GM18907 (cell line): ENCODE results near the gene ZBTB9.
A peak's percentile ranks its signal among the peaks of the same experiment; 100 is the strongest.

ENCODE experiments used
- ATAC-seq: cut with Tn5 transposase; IDR thresholded peaks from one replicate; pipeline ENCODE4 v1.9.1; 2021; ENCODE audit warnings: mild to moderate bottlenecking, moderate library complexity; ENCODE audit not compliant: unreplicated experiment

Gene ZBTB9, protein sequence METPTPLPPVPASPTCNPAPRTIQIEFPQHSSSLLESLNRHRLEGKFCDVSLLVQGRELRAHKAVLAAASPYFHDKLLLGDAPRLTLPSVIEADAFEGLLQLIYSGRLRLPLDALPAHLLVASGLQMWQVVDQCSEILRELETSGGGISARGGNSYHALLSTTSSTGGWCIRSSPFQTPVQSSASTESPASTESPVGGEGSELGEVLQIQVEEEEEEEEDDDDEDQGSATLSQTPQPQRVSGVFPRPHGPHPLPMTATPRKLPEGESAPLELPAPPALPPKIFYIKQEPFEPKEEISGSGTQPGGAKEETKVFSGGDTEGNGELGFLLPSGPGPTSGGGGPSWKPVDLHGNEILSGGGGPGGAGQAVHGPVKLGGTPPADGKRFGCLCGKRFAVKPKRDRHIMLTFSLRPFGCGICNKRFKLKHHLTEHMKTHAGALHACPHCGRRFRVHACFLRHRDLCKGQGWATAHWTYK

DNA sequence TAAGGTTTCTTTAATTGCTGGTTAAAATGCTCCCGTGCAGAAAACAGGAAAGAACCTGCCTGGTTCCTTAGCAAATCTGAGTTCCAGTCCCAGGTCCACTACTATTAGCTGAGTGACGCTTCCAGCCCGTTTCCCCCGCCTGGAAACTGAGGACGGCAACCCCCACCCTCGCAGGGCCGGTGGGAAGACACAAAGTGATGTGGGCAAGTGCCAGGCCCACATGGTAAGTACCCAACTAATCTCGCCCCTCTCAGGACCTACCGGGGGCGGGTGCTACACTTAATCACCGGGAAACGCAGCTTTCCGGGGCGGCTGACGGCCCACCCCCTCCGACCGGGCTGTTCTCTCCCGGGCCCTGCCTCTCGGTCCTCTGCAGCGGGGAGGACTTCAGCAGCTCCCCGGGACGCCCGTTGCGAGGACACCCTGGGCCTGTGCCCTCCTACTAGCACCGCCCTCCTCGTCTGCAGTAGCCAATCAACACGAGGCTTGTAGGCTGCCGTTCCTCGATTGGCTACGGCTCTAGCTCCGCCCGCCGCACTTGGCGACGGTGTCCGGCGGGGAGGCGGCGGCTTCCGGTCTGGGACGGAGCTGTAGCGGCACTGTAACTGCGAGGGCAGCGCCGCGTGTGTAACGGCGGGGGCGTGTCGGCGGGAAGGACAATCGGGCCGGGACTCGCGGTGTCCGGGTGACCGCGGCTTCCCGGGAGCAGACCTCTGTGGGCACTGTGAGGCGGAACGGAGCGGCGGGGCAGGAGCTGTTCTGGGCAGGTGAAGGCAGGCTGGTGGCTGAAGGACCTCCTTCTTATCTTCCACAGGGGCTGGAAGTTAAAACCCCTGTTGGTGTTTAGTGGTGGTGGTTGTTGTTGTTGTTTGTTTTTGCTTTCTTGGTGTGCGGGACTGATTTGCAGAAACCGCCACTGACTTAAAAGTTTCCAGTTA is at the start of gene ZBTB9:
Gene ZBTB9, plus strand, starts transcription at position 568 of the 938 bp plus-strand sequence. CDS start 525 bp downstream, outside the sequence.
- ATAC-seq: peak; percentile 94

DNA sequence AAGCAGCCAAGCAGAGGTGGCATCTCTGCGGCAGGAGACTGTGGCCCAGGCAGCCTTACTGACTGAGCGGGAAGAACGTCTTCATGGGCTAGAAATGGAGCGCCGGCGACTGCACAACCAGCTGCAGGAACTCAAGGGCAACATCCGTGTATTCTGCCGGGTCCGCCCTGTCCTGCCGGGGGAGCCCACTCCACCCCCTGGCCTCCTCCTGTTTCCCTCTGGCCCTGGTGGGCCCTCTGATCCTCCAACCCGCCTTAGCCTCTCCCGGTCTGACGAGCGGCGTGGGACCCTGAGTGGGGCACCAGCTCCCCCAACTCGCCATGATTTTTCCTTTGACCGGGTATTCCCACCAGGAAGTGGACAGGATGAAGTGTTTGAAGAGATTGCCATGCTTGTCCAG is 49.5 kb upstream of the ZBTB9 start:
- no peak for ATAC-seq

DNA sequence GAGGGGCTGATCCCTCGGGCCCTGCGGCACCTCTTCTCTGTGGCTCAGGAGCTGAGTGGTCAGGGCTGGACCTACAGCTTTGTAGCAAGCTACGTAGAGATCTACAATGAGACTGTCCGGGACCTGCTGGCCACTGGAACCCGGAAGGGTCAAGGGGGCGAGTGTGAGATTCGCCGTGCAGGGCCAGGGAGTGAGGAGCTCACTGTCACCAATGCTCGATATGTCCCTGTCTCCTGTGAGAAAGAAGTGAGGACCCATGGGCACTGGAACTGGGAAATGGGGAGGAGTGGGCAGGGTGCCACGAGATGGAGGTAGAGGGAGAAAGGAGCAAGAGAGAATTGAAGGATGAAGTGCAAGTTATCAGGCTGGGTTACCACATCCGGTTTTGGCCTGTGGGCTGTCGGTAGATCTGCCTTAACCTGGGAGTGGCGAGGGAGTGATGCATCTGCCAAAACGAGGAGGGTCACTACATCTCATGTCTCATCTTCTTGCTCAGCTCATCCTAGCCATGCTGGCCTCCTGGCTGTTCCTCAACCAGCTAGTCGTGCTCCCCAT is 48.9 kb upstream of the ZBTB9 start:
- ATAC-seq: no peak

DNA sequence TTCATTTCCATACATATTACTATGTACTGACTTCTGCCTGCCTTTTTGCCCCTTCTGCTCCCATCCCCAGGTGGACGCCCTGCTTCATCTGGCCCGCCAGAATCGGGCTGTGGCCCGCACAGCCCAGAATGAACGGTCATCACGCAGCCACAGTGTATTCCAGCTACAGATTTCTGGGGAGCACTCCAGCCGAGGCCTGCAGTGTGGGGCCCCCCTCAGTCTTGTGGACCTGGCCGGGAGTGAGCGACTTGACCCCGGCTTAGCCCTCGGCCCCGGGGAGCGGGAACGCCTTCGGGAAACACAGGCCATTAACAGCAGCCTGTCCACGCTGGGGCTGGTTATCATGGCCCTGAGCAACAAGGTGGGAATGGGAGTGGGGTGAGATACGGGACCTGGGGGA is 48.2 kb upstream of the ZBTB9 start:
- no peak for ATAC-seq

DNA sequence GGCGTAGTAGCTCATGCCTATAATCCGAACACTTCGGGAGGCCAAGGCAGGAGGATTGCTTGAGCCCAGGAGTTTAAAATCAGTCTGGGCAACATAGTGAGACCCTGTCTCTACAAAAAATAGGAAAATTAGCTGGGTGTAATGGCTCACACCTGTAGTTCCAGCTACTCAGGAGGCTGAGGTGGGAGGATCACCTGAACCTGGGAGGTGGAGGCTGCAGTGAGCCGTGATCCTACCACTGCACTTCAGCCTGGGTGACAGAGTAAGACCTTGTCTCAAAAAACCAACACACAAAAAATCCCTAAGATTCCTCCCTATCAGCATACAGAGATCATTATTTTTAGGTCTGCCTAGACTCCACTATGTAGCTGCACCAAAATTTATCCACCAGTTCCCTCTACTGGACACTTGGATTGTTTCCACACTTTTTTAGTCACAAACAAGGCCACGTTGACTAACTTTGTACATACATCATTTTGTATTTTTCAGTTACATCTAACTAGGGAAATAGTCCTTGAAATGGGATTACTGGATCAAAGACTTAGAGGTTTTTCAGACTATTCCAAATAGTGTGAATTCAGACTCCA is 47.2 kb upstream of the ZBTB9 start:
- ATAC-seq: no peak

DNA sequence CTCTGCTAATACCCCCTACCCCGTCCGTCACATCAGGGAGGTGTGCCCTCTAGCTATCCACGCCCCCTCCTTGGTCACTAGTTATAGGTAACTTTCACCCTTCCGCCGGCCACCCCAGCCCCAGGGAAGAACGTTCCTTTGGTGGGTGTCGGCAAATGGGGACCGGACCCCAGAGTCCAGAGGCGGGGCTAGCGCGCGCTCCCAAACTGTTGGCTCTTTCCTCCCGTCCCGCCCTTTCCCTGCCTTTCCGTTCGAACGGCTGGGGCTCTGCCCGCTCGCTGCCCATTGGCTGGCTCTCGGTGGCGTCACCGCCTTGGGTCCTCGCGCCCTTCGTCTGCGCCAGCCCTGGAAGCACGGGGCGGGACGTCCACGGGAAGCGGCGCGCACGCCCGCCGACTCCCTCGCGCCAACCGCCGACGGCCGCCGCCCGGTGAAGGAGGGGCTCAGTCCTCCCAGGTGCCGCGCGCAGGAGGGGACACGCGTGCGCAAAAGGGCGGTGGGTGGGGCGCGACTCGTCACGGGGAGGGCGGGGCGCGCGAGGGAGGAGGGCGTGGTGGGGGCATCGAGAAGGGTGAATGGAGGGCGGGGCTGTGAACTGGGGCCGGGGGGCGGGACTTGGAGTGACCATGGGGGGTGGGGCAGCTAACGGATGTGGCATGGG is 44.2 kb upstream of the ZBTB9 start:
- ATAC-seq: peak; percentile 75

DNA sequence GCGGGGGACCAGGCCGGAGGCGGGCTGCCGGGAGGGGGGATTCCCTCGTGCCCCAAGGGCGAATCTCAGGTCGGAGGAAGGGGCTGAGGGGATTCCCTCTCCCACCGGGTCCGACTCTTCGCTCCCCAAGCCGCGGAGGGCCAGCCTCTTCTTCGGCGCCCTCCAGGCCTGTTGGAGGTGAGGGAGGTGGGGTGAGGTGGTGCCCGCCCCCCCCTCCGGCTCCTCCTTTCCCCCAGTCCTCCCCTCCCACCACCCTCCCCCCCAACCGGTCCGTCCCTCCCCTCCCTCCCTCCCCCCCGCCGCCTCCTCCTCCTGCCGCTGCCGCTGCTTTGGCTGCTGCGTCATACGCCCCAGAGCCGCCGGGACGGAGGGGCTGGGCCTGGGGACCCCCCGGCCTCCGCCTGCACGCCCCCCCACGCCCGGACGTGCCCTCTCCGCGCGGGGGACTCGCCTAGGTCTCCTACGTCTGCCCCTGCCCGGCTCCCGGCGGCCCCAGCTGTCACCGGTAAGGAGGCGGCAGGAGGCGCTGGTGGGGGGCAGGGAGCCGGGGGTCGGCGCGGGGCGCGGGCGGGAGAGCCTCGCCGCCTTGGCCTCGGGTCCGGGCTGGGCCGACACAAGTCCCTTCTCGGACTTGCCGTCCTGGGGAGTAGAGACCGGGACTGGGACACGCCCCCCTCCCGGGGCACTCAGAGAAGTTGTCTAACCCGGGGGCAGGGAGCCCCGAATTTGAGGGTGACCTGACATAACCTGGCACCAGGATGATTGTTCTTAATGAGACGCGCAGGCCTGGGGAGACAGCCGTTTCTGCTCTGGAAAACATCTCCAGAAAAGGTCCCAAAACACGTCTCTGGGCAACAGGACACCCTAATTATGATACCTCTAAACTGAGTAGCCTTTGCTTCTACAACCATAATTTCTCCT is 43.4 kb upstream of the ZBTB9 start, which contains the start of gene PHF1:
Gene PHF1, plus strand, starts transcription at position 304 of the 921 bp plus-strand sequence. CDS start 1,250 bp downstream, outside the sequence.
- peak; percentile 40 for ATAC-seq

DNA sequence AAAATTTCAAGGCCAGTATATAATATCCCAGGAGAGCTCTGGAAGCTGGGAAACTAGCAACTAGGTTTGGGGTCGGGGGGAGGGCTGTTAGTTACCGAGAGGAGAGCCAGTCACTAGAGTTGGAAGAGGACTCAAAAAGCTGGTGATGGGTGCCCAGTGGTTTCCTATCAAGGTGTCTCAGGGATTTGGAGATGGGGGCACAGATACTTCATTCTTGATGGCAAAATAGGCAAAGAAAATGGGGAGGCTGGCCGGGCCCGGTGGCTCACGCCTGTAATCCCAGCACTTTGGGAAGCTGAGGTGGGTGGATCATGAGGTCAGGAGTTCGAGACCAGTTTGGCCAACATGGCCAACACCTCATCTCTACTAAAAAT is 42.8 kb upstream of the ZBTB9 start:
- no peak for ATAC-seq

DNA sequence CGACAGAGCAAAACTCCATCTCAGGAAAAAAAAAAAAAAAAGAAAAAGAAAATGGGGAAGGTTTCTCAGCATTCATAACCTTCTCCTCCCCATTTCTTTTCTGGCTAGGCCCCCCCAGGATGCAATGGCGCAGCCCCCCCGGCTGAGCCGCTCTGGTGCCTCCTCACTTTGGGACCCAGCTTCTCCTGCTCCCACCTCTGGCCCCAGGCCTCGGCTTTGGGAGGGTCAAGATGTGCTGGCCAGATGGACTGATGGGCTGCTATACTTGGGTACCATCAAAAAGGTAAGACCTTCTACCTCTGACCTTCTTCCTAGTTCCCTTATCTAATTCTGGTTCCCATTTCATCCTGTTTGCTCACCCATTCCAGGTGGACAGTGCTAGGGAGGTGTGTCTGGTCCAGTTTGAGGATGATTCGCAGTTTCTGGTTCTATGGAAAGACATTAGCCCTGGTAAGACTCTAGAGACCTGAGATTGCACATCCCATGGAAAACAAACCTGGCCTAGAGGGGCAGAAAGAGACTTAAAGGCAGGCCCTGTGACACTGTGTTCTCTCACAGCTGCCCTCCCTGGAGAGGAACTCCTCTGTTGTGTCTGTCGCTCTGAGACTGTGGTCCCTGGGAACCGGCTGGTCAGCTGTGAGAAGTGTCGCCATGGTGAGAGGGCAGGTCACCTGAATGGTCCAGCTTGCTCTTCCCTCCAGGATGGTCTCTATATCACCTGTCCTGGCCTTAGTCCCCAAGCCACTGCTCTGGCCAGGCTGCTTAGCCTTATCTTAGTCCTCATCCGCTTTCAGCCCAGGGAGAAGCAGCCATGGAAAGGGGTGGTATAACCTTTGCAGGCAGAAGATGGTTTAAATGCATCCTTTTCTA is 42.0 kb upstream of the ZBTB9 start:
- ATAC-seq: no peak

DNA sequence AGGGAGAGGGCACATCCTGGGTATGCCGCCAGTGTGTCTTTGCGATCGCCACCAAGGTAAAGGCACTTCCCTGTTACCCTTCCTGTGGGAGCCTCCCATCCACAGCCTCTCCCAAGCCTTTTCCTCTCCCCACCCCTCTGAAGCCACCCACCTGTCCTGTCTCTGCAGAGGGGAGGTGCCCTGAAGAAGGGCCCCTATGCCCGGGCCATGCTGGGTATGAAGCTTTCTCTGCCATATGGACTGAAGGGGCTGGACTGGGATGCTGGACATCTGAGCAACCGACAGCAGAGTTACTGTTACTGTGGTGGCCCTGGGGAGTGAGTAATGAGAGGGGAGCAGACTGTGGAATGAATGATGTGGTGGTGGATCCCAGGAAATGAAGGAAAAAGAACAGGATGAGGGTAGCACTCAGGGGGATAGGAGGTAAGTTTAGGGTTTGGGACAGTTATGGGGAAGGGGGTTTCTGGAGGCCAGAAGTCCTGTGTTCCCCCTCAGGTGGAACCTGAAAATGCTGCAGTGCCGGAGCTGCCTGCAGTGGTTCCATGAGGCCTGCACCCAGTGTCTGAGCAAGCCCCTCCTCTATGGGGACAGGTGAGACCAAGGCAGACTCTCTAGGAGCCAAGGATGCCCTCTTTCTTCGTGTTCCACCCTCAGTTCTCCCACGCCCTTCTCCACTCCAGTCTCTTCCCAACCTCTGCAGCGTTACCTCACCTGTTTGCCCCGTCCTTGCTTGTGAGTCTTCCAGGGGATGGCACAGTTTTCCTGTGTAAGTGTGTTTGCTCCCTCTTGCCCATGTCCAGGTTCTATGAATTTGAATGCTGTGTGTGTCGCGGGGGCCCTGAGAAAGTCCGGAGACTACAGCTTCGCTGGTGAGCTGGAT is 40.9 kb upstream of the ZBTB9 start:
- no peak for ATAC-seq

DNA sequence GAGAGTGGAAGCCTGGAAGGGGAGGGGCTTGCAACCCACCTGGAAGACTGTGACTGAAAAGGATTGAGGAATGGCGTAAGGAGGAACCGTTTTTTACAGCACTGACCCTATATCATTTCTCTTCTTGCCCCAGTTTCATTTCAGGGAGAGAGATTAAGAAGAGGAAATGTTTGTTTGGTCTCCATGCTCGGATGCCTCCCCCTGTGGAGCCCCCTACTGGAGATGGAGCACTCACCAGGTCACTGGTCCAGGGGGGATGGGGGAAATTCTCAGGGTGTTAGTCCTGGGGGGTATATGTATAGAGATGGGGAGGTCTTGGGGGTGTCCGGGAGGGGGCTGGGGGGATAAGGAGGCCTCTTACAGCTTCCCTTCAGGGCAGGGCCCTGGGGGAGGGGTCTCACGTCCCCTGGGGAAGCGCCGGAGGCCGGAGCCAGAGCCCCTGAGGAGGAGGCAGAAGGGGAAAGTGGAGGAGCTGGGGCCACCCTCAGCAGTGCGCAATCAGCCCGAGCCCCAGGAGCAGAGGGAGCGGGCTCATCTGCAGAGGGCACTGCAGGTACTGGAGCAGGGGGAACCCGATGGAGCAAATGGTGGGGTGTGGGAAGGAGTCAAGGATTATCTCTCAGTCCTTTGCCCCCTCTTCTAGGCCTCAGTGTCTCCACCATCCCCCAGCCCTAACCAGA is 39.6 kb upstream of the ZBTB9 start:
- ATAC-seq: no peak

DNA sequence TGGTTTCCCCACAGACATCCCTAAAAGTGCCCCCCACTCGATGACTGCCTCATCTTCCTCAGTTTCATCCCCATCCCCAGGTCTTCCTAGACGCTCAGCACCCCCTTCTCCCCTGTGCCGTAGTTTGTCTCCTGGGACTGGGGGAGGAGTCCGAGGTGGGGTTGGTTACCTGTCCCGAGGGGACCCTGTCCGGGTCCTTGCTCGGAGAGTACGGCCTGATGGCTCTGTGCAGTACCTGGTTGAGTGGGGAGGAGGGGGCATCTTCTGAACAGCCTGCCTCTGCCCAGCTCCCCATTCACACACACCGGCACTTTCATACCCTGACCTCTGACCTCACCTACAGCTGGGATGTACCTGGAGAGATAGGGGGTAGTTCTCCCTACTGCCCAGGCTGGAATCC is 38.5 kb upstream of the ZBTB9 start:
- ATAC-seq: no peak

DNA sequence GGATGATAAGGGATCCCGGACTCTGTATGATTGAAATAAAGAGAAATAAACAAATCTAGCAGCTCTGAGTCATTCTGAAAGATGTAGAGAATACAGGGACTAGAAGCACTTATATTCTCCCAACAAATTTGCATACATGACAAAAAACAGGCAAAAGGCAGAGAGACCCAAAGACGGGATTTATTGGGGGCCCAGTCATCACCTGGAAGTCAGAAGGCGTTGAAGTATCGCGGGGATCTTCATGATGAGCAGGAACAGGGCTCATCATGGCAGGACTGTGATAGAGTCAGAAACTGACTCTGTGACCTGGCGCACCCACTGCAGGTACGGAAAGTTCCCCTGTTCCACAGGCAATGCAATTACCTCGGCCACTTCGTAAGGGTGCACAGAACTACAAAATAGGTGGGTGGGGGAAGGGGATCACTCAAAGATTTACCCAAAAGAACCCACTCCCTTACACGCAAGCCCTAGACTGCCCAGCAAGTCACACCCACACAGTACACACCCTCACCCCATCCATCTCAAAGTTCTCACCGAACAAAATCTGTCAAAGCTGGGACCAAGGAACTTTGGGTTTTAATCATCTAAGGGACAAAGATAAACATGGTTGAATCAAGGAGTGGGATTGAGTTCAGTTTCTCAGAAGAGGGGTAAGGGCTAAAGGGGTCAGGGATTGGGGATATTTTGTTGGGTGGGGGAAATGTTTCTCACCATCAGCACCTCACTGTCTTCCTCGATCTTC is 37.8 kb upstream of the ZBTB9 start:
- no peak for ATAC-seq

DNA sequence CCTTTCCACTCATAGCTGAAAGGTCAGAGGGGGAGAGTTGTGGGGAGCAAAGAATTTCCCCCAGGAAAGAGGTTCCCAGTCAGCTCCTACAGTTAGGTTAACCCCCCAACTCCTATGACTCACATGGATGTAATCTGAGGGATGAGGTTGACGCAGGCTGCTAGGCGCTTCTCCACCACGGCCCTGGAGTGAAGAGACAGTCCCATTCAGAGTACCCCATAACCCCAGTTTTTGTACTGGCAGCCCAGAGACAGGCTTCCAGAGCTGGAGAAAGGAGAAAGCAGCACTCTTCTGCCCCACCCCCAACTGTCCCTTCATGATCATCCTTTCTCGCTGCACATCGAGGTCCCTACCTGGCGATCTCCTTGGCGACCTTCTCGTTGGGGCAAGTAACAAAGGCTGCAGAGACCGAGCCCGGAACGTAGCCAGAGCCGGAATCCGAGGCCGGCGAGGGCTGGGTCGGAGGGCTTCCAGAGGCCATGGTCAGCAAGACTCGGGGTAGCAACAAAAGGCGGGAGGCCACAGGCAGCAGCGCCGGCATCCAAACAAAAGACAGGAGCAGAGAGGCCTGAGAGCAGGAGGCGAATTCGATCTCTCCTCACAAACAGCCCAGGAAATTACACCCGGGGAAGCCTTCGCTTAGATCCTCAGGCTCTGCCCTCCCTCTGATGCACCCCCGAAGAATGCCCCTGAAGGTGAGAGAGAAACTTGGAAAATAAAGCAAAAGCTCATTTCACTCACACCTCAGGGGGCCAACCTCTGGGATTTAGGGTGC is 37.1 kb upstream of the ZBTB9 start:
- no peak for ATAC-seq

DNA sequence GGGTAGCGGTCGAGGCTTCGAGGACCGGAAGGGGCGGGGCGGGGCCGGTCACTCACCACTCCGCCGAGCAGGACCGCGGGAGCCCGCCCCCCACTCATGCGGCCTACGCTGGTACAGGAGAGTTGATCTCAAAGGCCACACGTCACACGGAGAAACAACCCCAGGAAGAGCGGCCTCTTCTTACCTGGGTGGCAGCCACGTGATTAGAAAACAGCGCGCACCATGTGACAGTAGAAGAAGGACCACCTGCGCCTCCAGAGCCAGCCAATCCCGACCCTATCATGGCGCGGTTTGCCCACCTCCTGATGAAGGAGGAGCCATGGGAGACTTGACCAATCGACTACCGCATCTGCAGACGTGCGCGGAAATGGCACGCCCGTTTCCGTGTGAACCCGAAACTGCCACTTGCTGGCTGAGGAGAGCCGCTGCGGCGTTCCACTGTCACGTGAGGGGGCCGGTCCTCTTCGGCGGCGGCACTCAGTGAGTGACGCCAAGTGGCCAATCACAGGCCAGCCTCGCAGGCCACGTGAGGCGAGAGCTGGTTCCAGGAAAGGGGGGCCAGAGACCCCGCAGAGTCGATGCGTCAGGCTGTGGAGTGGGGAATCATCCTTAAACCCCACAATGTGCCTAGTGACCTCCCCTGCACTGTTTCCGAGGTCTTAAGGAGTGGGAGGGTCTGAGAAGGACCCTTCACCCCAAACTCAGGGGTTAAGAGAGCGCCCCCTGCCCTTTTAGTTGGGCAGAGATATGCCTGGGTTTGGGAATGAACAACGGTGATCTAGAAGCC is 36.3 kb upstream of the ZBTB9 start, which contains the start of gene CUTA:
Gene CUTA, minus strand, starts transcription at position 205 of the 787 bp plus-strand sequence. Its CDS starts 107 bp downstream, at position 98.
- ATAC-seq: peak; percentile 84
